Measurements from ENCODE around the gene TDP1. TPM values are rescaled to one million over a fixed set of nuclear protein-coding genes. Genes with fewer than 3 reads are reported as not detected.
A peak's percentile ranks its signal among the peaks of the same experiment; 100 is the strongest.

TDP1 gene
- total and polyA plus RNA-seq, 2 of the 4 experiments (the other 2 are of a cell fraction) = 23.3 to 53.1 TPM

DNA sequence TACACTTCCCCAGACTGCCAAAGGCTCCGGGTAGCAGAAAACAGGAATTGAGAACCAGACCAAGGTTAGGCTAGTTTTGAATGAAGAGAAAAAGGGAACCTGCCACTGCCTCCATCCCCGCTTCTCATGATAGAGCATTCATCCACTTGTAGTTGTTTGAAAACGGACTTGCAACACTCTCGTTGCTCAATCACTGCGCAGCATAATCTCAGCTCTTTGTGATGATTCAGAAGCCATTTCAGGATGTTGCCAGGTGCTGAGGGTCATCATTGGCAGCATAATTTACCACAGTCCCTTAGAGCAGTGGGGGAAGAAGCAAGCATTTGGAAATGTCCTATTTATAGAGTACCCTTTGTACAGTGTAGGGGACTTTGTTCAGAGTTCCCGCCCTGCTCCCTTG lies 131.7 kb downstream of the TDP1 start:
- Histone ChIP-seq H3K4me2 (ENCODE audit: low read depth, low read length) (no peak overlapping the region), H3K79me1 (ENCODE audit: low read depth in 1 of 2, low read length in 2 of 2) (no peaks in the 10 kb centered on the region), H2AK5ac (ENCODE audit: low read depth, low read length) (no peak overlapping the region), H3K27ac (ENCODE audit: insufficient read depth, low read length) (no peak overlapping the region), H3K4me1 (ENCODE audit: control insufficient read depth, insufficient read depth, low read length) (no peaks in the 10 kb centered on the region), H3K9me3 (ENCODE audit: control insufficient read depth, insufficient read depth, low read length) (0 out of 2 replicates have a peak, but pooled peaks cover 2% of the 10 kb centered on the region), H2AFZ (replicated peaks; ENCODE audit: low read length, poor library complexity) (no peak overlapping the region), H2BK120ac (ENCODE audit: low read depth, low read length) (no peak overlapping the region), H4K5ac (ENCODE audit: low read depth, low read length) (no peak overlapping the region), H3K4ac (ENCODE audit: low read depth, low read length) (no peak overlapping the region), H4K8ac (ENCODE audit: low read depth in 2 of 2, low read length in 2 of 2) (no peak overlapping the region), H3K56ac (ENCODE audit: extremely low read depth, insufficient read depth, low read length) (no peak overlapping the region), H4K20me1 (ENCODE audit: insufficient read depth, low read length) (no peaks in the 10 kb centered on the region), H4K91ac (ENCODE audit: insufficient read depth, low read depth, low read length) (no peak overlapping the region), H2AK9ac (replicated peaks; ENCODE audit: low read depth, low read length, poor library complexity) (no peak overlapping the region), H2BK15ac (ENCODE audit: low read depth, low read length) (no peak overlapping the region), H3K4me3 (ENCODE audit: insufficient read depth, low read depth, low read length) (no peak overlapping the region), H3K14ac (replicated peaks; ENCODE audit: low read depth, low read length) (no peak overlapping the region), H2BK20ac (ENCODE audit: low read depth, low read length) (no peak overlapping the region), H3K9ac (ENCODE audit: low read depth, low read length) (no peak overlapping the region), H3K18ac (ENCODE audit: low read depth, low read length) (no peak overlapping the region), H2BK5ac (ENCODE audit: low read depth, low read length, poor library complexity, severe bottlenecking) (no peak overlapping the region), H3K27me3 (ENCODE audit: control insufficient read depth, insufficient read depth, low read length) (peaks cover 13% of the 10 kb centered on the region), H3K23ac (ENCODE audit: low read depth, low read length) (no peak overlapping the region), H3K36me3 (ENCODE audit: control insufficient read depth, insufficient read depth, low read length) (no peaks in the 10 kb centered on the region), H3K9me1 (ENCODE audit: insufficient read depth, low read length) (no peaks in the 10 kb centered on the region)
- dilution Hi-C loops (cut with HindIII; ENCODE audit: low sequenced_read_pairs, unreplicated experiment) (no loop called here), intact Hi-C loops (cut with micrococcal nuclease) (no loop called here), in situ Hi-C loops (cut with MboI; ENCODE audit: low sequenced_read_pairs) (no loop called here)
- no peak for TF ChIP-seq BHLHE40 (IDR thresholded peaks at IDR 0.05; ENCODE audit: low read depth, low read length)
- peak; percentile 80 for TF ChIP-seq CEBPB (IDR thresholded peaks at IDR 0.05; ENCODE audit: low read depth, low read length)
- TF ChIP-seq RFX5 (IDR thresholded peaks at IDR 0.05; ENCODE audit: low read depth, low read length) = no peak
- ChIA-PET POLR2A (ENCODE audit: unreplicated experiment) (no interaction called here), CTCF (no interaction called here)
- BruUV-seq (replicated peaks) = no TSS peak
- WGBS, 2 experiments (ENCODE audit: extremely low coverage in 2 of 2, insufficient read length in 1 of 2) = no CpG with 5 or more reads among the region's 6 CpGs
- DNase-seq = peak; percentile 58
- ATAC-seq (ENCODE audit: low read depth) = no peak; the same call in 1 of the 2 replicates
